Cardiac muscle cell (in vitro differentiated cells and primary cell): ENCODE data around the gene CA7. TPM values are rescaled to one million over a fixed set of nuclear protein-coding genes. Genes with fewer than 3 reads are reported as not detected.

Source experiments
- DNase-seq, 2 donors: peaks; one replicate each; pipeline versions ENCODE4 v3.0.0 to v3.0.0-alpha.2; 2010 to 2017; ENCODE audit warnings: low read depth in 1 of 2, low spot score in 1 of 2
- H3K27ac ChIP-seq: fragments of 200-600 bp; sonication (generic); 2 replicates; pipeline ENCODE4 v1.5.1; 2016
- H3K27me3 ChIP-seq: fragments of 200-600 bp; sonication (generic); 2 replicates; pipeline ENCODE4 v1.6.0; 2016; ENCODE audit warnings: control low read depth
- H3K36me3 ChIP-seq: fragments of 200-600 bp; sonication (generic); 2 replicates; pipeline ENCODE4 v1.5.1; 2016; ENCODE audit warnings: control low read depth
- H3K4me1 ChIP-seq: fragments of 200-600 bp; sonication (generic); 2 replicates; pipeline ENCODE4 v1.8.1; 2017; ENCODE audit warnings: low read depth, mild to moderate bottlenecking, mixed run types
- H3K4me3 ChIP-seq: fragments of 200-600 bp; sonication (generic); 2 replicates; pipeline ENCODE4 v1.5.1; 2016; ENCODE audit warnings: mild to moderate bottlenecking
- H3K9me3 ChIP-seq: fragments of 200-600 bp; sonication (generic); 2 replicates; pipeline ENCODE4 v1.5.1; 2017; ENCODE audit warnings: low read depth, mild to moderate bottlenecking, control low read depth
- polyA plus RNA-seq: library from polyadenylated mRNA; unstranded; fragments of >200 nt; fragmentation: Nextera tagmentation; extraction: Ambion mirVana; gene quantifications from 2 replicates; pipeline ENCODE4 v1.2.1, GENCODE V29; 2016
- total RNA-seq: library from RNA; depleted of rRNA; stranded (reverse); fragments of >200 nt; gene quantifications from 2 replicates; pipeline ENCODE4 v1.2.3, GENCODE V29; 2016
- TF ChIP-seq, protein P1 (sequence below): IDR thresholded peaks from 2 replicates; pipeline ENCODE4 v1.5.1; 2012; ENCODE audit warnings: low read depth, mild to moderate bottlenecking, low read length

Gene CA7
- total and polyA plus RNA-seq, 2 experiments from 2014 or later: 0.27 to 1.2 TPM

DNA sequence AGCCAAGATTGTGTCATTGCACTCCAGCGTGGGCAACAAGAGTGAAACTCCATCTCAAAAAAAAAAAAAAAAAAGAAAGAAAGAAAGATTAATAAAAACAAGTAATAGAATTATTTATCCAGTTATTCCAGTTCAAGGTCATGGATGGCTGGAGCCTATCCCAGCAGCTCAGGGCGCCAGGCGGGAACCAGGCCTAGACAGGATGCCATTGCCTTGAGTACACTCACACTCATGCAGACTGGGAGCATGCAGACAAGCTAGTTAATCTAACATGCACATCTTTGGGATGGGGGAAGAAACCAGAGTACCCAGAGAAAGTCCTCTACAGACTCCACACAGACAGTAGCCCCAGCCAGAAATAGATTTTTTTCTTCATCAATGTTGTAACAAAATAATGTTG is 54.0 kb downstream of the CA7 start:
- DNase-seq: no peak
- TF ChIP-seq, protein P1, sequence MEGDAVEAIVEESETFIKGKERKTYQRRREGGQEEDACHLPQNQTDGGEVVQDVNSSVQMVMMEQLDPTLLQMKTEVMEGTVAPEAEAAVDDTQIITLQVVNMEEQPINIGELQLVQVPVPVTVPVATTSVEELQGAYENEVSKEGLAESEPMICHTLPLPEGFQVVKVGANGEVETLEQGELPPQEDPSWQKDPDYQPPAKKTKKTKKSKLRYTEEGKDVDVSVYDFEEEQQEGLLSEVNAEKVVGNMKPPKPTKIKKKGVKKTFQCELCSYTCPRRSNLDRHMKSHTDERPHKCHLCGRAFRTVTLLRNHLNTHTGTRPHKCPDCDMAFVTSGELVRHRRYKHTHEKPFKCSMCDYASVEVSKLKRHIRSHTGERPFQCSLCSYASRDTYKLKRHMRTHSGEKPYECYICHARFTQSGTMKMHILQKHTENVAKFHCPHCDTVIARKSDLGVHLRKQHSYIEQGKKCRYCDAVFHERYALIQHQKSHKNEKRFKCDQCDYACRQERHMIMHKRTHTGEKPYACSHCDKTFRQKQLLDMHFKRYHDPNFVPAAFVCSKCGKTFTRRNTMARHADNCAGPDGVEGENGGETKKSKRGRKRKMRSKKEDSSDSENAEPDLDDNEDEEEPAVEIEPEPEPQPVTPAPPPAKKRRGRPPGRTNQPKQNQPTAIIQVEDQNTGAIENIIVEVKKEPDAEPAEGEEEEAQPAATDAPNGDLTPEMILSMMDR: no peak
- H3K27me3 ChIP-seq: no peaks in the 10 kb centered on the region
- no peaks in the 10 kb centered on the region for H3K36me3 ChIP-seq
- H3K9me3 ChIP-seq: no peaks in the 10 kb centered on the region
- no peak overlapping the region for H3K4me3 ChIP-seq
- H3K27ac ChIP-seq: peak overlapping the region; percentile 100
- peaks cover 54% of the 10 kb centered on the region for H3K4me1 ChIP-seq

- DNase-seq: no peak
- TF ChIP-seq, protein P1: no peak
- peaks cover 62% of the 10 kb centered on the region for H3K4me1 ChIP-seq
Observed at GRCh38 chr16:66898933-66899309, 54.7 kb downstream of the CA7 start.

GRCh38 chr16:66899310-66899944 is 55.2 kb downstream of the CA7 start:
- Histone ChIP-seq H3K36me3 (no peaks in the 10 kb centered on the region), H3K9me3 (no peaks in the 10 kb centered on the region), H3K4me1 (peaks cover 67% of the 10 kb centered on the region), H3K27me3 (no peaks in the 10 kb centered on the region), H3K4me3 (no peak overlapping the region), H3K27ac (peak overlapping the region; percentile 100)
- DNase-seq: peak in 1 of 2 donors; percentile 60
- TF ChIP-seq, protein P1: no peak

More at GRCh38 chr16:66898933-66899309, 54.7 kb downstream of the CA7 start:
- Histone ChIP-seq H3K27me3 (no peaks in the 10 kb centered on the region), H3K27ac (peak overlapping the region; percentile 100), H3K36me3 (no peaks in the 10 kb centered on the region), H3K4me3 (no peak overlapping the region), H3K9me3 (no peaks in the 10 kb centered on the region)

- DNase-seq: peak; percentile 84 to 89
Observed at GRCh38 chr16:66899945-66900710, 55.9 kb downstream of the CA7 start.

GRCh38 chr16:66900721-66901441 is 56.7 kb downstream of the CA7 start:
- DNase-seq: peak in 1 of 2 donors; percentile 48
- H3K4me3 ChIP-seq: no peak overlapping the region
- H3K9me3 ChIP-seq: no peaks in the 10 kb centered on the region
- H3K36me3 ChIP-seq: no peaks in the 10 kb centered on the region
- peaks cover 73% of the 10 kb centered on the region for H3K4me1 ChIP-seq
- no peaks in the 10 kb centered on the region for H3K27me3 ChIP-seq
- TF ChIP-seq, protein P1: no peak
- H3K27ac ChIP-seq: peak overlapping the region; percentile 100

More at GRCh38 chr16:66899945-66900710, 55.9 kb downstream of the CA7 start:
- peak overlapping the region; percentile 100 for H3K27ac ChIP-seq
- no peak overlapping the region for H3K4me3 ChIP-seq
- no peaks in the 10 kb centered on the region for H3K9me3 ChIP-seq
- H3K27me3 ChIP-seq: no peaks in the 10 kb centered on the region
- no peaks in the 10 kb centered on the region for H3K36me3 ChIP-seq
- TF ChIP-seq, protein P1: no peak
- peaks cover 73% of the 10 kb centered on the region for H3K4me1 ChIP-seq
